Right renal pelvis (tissue), 4 donors: ENCODE results near the gene ASPHD1. TPM values are rescaled to one million over a fixed set of nuclear protein-coding genes. Genes with fewer than 3 reads are reported as not detected.
"Not testable (repeated sequence)": the region's sequence is repeated elsewhere in the genome, so short reads cannot be mapped to it uniquely, and the experiment has no call there.

ENCODE experiments used
- DNase-seq, 4 donors: peaks; one replicate each; pipeline ENCODE4 v3.0.0-alpha.2; 2013; ENCODE audit warnings: low read depth in 4 of 4, low spot score in 3 of 4, missing footprints in 1 of 4
- polyA plus RNA-seq, 4 donors: library from polyadenylated mRNA; unstranded; fragments of 120-200 nt; gene quantifications; one replicate each; pipeline ENCODE4 v1.2.1, GENCODE V29; 2013; ENCODE audit not compliant: insufficient read length in 4 of 4

ASPHD1 gene, protein sequence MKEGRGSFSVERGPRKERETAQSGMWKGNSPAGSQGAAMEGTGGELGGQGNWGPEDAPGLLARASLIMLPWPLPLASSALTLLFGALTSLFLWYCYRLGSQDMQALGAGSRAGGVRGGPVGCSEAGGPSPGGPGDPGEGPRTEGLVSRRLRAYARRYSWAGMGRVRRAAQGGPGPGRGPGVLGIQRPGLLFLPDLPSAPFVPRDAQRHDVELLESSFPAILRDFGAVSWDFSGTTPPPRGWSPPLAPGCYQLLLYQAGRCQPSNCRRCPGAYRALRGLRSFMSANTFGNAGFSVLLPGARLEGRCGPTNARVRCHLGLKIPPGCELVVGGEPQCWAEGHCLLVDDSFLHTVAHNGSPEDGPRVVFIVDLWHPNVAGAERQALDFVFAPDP
- 1 to 10 TPM in 1 of 4 donors, under 1 TPM in 3; 0.60 to 1.2 (median 0.82) TPM for polyA plus RNA-seq

DNA sequence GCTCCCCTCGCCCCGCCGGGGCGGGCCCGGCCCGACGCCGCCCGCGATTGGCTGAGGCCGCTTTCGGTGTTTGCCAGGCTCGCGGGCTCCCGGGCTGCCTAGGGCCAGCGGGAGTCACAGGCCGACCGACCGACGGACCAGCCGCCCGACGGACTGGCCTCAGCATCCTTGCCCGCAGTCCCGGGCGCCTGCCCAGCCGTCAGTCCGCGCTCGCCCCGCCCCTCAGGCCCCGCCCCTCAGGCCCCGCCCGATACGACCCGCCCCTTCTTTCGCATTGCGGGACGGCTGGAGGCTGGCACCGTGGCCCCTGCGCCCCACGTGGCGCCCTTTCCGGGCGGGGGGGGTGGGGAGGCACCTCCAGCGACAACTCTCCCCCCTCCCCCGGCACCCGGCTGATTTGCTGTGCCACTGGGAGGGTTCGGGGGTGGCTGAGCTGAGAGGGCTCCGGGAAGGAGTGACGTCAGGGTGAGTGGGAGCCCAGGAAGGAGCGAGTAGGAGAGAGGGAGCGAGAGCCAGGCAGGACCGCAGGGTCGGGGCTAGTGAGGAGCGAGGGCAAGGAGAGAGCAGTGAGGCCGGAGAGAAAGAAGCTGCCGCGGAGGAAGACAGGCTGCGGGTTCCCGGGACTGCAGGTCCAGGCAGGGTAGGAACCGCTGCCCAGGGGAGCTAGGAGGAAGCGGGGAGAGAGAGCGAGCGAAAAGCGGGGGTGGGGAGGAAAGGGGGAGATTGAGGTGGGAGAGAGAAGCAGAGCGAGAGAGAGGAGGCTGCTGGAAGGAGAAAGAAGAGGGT lies at the start of gene ASPHD1:
TSS of gene ASPHD1 (plus strand) at position 387 of the 786 bp plus-strand sequence. CDS start 484 bp downstream, outside the sequence.
- DNase-seq: peak in 3 of 4 donors; percentile 40 to 65 (median 45)

DNA sequence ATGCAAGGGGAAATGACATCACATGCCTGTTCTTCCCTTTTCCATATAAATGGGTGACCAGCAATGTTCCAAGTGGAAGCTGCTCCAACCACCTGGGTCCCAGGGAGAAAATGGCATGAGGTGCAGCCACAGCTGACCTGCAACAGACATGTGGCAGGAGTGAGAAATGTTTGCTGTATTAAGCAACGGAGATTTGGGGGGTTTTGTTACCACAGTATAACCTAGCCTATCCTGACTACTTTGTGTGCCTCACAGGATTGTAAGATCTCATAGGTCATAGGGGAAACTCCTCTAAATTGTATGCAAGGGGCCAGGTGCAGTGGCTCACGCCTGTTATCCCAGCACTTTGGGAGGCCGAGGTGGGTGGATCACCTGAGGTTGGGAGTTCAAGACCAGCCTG lies 49.3 kb upstream of the ASPHD1 start:
- no peak for DNase-seq

DNA sequence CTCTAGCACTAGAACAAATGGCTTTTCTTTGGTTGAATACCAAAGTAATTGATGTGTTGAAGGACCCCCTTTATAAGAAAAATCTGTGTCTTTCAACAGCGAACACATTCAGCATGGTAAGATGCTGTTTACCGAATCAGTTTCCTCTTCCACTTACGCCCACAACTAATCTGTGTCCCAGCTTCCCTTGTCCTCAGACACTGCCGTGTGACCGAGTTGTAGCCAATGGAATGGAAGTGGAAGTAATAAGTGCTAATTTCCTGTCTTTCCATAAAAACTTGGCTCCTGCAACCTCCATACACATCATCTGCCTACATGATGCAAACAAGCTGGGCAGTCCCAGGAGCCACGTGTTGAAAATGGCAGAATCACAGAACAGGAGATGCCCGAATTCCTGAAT lies 47.6 kb upstream of the ASPHD1 start:
- peak in 2 of 4 donors; percentile 8 to 12 for DNase-seq

DNA sequence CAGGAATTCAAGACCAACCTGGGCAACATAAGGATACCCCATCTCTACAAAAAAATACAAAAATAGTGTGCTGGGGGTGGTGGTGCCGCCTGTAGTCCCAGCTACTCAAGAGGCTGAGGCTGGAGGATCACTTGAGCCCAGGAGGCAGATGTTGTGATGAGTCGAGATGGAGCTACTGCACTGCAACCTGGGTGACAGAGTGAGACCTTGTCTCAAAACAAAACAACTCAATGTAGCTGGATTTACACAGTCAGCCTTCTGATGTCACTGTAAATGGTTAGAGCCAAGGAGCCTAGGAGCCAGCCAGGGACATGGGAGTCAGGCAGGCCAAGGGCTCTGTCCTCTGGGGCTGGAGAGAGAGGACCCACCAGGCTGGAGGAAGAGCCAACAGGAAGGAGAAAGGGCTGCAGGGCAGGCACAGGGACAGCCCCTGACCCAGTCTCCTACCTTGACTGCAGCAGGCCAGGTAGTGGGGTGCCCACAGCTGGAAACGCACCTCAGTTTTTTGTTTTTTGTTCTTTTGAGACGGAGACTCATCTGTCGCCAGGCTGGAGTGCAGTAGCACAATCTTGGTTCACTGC lies 45.7 kb upstream of the ASPHD1 start:
- no peak for DNase-seq

DNA sequence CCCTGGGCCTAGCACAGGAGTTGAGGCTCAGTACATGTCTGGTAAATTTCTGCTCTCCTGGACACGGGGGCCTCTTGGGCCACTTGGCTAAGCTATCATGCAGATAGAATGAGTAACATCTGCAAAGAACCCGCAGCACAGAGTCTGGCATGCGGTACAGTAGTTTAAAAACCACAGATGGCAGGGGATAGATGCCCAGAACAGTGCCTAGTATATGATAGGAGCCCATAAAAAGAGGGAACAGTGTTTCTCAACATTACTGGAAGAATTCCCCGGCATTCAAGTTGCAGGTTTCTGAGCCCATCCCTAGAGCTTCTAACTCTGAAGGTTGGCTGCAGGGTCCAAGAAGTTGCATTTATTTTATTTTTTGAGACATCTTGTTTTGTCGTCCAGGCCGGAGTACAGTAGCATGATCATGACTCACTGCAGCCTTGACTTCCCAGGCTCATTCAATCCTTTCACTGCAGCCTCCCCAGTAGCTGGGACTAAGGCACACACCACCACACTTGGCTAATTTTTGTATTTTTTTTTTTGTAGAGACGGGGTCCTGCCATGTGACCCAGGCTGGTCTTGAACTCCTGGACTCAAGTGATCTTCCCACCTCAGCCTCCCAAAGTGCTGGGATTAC lies 43.0 kb upstream of the ASPHD1 start:
- no peak for DNase-seq

DNA sequence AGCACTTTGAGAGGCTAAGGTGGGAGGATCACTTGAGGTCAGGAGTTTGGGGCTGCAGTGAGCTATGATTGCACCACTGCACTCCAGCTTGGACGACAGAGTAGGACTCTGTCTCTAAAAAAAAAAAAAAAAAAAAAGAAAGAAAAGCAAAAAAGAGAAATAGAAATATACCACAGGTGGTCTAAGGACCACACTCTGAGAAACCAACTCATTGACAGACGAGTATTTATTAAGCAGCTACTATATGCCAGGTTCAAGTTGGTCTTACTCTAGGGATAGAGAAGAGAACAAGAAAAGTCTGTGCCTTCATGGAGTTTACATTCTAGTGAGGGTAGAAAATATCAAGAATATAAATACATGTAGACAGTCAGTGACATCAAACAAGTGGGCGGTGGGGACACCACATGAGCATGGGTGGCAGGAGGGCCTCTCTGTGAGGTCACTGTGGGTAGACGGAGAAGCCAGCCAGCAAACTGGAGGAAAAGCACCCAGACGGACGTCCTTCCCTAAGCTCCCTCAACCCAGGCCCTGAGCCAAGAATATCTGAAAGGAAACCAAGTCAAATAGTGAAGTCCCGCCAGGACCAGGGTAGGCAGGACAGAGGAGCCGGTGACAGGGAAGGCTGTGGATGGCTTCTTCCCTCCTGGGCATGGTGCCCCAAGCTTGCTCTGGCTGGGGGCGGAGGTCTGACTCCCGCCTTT lies 42.0 kb upstream of the ASPHD1 start:
- no peak for DNase-seq

DNA sequence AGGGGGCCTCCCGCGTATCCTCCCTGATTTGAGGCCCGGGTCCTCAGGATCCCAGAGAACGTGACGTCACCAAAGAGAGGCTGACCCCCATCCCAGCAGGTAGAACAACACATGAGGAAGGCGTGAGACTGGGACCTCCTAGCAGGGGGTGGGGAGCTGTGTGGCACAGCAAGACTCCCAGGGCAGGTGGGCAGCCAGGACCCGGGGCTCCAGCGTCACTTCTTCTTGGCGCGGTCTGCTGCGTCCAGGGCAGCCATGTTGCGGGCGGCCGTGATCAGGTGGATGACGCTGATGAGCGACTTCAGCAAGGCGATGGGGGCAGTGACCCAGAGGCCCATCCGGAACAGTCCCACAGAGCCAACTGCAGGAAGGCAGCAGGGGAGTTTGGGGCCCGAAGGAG lies 41.3 kb upstream of the ASPHD1 start:
- DNase-seq: no peak

DNA sequence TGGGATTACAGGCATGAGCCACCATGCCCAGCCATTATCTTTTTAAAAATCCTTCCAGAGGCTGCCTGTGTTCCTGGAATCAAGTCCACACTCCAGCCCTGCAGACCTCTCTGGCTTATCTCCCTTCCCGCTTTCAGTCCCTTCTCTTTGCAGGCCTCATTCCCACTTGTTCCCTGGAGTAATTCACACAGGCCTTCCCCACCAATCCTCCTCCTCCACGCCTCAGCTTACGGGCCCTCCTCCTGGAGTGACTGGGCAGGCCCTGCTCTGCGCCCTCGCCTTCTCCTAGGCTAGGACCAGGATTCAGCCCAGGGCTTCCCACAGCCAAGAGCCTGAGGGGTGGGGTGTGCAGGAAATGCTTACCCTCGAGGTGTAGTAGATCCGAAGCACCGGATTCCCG lies 40.1 kb upstream of the ASPHD1 start:
- DNase-seq: no peak

DNA sequence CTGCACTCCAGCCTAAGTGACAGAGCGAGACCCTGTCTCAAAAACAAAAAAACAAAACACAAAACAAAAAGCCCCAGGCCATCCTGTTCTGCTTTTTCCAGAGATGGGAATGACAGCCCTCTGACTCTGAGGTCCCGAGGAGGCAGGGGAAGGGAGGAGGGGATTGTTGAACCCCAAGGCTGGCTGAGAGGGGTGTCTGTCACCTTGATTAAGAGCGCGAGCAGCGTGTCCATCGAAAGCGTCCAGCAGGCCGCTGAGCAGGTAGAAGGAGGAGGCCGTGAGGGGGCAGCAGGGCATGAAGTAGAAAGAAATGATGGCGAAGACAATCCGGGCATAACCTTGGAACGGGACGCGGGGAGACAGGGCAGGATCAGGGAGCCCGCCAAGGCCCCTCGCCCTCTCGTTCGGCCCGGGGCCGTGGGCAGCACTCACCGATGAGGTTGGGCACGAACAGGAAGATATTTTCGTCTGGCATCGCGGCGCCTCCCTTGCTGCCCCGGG lies 37.9 kb upstream of the ASPHD1 start:
- peak in 1 of 4 donors; percentile 12 for DNase-seq

DNA sequence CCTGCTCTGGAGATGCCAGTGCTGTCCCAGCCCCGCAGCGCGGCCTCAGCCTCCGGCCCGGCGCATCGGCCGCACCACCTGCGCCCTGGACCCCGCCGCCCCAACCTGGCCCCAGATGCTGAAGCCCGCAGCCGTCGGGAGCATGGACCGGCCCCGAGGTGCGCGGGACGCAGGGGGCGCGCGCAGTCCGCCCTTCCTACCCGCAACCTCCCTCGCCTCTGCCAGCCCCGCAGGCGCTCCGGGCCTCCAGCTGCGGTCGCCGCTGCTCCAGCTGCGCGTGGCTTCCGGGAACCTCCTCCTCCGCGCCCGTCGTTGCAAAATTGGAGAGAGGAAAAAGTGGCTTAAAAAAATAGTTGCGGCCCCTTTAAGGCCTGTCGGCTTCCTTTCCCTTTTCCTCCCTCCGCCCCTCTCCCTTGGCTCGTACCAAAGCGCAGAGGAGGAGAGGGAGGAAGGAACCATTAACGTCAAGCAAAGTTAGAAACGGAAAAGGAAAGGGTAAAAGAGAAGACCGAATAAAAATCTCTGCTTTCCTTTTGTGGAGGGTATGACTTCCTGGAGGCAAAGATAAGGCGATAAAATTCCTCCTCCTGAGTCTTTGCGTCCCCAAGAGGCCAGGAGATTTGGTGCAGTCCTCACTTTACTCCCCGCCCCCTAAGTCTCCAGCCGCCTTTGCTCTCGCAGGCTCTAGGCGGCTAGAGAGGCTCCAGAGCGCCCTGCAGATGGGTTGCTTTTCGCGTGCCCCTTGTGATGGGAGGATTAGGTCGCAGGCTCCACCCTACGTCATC lies 37.2 kb upstream of the ASPHD1 start, which contains the start of gene CDIPT:
TSS of gene CDIPT (minus strand) at position 343 of the 785 bp plus-strand sequence. CDS start 369 bp downstream, outside the sequence.
- DNase-seq: peak; percentile 93 to 97 (median 94)

DNA sequence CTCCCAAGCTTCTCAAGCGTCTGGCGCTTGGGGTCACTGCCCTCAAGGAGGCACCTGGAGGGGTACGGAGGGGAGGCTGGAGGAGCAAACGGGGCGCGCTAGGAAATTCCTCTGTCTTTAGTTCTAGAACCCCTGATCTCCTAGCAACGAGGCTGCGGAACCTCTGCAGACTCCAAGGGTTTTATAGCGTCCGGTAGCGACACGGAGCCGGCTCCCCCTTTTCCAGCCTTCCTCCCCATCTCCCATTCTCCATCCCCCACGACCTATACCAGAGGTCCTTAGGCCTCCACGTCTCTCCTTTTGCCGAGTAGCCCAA lies 36.7 kb upstream of the ASPHD1 start:
- no peak for DNase-seq

DNA sequence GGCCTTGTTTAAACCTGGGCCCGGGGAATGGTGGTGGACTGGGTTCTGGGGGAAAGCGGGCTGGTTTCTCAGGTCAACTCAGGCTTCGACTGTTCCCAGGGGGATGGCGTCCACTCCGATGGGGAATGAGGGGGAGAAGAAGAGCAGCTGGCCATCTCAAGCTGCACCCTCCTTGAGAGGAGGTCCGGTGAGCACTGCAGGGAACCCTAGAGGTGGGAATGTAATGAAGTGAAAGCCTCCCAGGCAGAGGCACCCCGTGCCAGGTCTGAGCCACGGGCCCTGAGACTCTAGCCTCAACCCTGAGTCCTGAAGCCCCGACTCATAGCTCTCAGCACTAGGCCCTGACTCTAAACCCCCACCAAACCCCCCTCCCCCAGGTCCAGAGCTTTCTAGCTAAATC lies 36.1 kb upstream of the ASPHD1 start:
- DNase-seq: no peak

DNA sequence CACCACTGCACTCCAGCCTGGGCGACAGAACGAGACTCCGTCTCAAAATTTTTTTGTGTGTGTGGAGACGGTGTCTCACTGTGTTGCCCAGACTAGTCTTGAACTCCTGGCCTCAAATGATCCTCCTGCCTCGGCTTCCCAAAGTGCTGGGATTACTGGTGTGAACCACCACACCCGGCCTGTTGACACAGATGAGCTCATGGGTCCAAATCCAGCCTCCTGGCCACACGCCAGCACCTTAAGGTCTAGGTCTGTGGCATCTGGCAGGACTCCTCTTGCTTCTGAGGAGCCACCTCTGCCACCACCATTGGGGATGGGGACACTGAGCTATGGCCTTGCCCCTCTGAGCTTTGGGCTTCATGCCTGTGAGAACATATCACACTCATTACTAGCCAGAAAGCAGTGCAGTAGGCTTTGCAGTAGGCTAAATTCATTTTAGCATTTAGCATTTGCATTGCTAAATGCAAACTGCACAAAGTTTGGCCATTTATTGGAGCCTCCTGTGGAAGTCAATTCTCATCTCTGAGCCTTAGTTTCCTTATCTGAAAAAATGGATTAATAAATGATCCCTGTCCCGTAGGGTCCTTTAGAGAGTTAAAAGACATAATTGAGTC lies 31.8 kb upstream of the ASPHD1 start:
- DNase-seq: no peak

DNA sequence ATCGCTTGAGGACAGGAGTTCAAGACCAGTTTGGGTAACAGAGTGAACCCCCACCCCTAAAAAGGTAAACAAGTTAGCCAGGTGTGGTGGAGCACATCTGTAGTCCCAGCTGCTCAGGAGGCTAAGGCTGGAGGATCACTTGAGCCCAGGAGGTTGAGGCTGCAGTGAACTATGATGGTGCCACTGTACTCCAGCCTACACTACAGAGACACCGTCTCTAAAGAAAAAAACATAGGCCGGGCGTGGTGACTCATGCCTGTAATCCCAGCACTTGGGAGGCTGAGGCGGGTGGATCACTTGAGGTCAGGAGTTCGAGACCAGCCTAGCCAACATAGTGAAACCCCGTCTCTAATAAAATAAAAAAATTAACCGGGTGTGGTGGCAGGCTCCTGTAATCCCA lies 31.2 kb upstream of the ASPHD1 start:
- DNase-seq: not testable (repeated sequence)

DNA sequence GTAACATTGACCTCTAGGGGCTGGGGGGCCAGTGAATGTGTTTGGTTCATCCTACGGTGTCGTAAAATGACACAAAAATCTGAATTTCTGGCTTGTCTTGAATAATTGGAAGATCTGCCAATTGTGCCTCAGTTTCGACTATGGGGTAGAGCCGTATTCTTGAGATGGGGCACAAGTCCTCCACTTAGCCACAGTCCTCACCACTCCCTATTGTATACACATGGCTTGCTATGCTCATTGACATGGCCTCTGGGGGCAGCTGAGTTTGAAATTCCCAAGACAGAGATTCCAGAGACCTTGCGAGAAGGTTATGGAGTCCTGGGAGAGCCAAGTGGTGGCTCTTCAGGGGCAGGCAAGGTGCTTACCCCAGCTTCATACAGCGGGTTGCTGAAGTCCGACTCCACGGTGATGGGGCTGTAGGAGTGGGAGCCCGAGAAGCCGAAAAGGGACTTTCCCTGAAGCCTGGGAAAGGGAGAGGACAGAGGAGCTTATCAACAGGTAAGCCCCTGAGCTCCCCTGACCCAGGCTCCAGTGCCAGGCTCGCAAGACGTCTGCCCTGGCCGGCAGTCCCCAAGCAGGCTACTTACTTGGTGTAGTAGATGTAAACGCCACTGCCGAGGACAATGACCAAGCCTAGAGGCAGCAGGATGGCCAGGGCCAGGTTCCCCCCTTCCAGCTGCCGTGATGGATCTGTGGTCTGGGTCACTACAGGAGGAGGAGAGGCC lies 28.3 kb upstream of the ASPHD1 start:
- DNase-seq: no peak

DNA sequence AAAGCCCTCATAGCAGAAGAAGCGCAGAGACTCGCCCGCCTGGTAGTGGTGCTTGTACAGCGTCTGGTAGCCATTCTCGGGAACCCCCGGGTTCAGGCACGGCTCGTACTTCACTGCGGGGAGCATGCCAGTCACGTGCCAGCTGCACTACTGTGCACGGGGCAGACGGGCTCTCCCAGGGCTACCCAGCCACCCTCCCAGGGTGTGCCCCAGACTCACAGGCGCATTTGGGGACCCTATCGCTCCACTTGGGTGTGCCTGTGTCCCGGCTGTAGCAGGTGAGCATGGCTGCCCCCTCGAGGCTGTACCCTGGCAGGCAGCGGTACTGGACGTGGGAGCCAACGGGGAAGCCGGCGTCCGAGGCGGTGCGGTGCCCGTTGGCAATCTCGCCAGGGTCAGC lies 27.0 kb upstream of the ASPHD1 start:
- no peak for DNase-seq

DNA sequence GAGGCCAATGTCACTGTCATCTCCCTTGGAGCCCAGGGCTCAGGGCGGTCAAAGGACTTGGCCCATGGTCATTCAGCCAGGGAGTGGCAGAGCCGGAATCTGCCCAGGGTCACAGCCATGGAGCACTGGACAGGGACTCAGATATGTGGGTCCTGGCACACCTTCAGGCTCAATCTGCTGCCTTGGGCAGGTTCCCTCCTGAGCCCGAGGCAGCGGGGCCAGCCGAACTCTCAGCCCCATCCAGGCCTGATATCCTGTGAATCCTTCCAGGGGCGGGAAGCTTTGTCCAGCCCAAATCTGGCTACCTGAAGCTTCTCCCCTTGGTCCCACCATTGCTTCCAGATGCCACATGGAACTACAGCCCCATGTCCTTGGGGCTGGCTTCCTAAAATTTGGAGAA lies 25.1 kb upstream of the ASPHD1 start:
- no peak for DNase-seq

DNA sequence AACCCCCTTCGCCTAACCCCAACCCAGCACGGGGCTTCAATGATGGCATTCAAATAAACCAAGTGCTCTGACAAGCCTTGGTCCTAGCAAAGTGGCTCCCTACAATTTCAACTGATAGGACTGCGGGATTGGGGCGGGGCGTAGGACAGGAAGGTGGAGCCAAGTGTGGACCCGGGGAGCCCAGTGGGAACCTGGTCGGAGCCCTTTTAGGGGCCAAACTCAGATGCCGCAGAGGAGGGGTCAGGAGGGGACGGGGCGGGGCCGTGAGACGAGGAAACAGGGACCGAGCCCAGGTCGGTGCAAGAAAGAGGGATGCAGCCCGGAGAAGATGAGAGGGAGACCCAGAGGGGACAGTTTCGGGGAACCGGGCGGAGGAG lies 24.1 kb upstream of the ASPHD1 start:
- DNase-seq: no peak
